Lower leg skin (tissue), 3 donors: ENCODE measurements around the gene SULT1A2.

Source experiments
- CTCF ChIP-seq, 3 donors: fragments of 450-650 bp; IDR thresholded peaks; one replicate each; pipeline ENCODE4 v1.5.1; 2016; ENCODE audit warnings: antibody characterized with exemption in 3 of 3, mild to moderate bottlenecking in 3 of 3, moderate library complexity in 2 of 3
- POLR2A ChIP-seq, 2 donors: fragments of 450-650 bp; IDR thresholded peaks; one replicate each; pipeline ENCODE4 v1.6.1; 2016 to 2017; ENCODE audit warnings: antibody characterized with exemption in 2 of 2, mild to moderate bottlenecking in 1 of 2, moderate library complexity in 1 of 2

GRCh38 chr16:28574925-28575324 is 21.9 kb downstream of the SULT1A2 start:
- TF ChIP-seq CTCF (IDR thresholded peaks at IDR 0.05) (no peak), POLR2A (IDR thresholded peaks at IDR 0.05) (no peak)
